Neural crest cell (in vitro differentiated cells): Measurements from ENCODE around the gene MS4A10. TPM values are rescaled to one million over a fixed set of nuclear protein-coding genes. Genes with fewer than 3 reads are reported as not detected.

Experiments used
- DNase-seq: peaks from one replicate; pipeline ENCODE4 v3.0.0; 2021; ENCODE audit warnings: low read depth, mixed read lengths, low spot score
- H3K27ac Mint-ChIP-seq: one replicate; pipeline ENCODE4 v1.8.0; 2021; ENCODE audit warnings: mild to moderate bottlenecking, mixed read lengths; ENCODE audit not compliant: unreplicated experiment
- H3K27me3 Mint-ChIP-seq: 2 replicates; pipeline ENCODE4 v1.8.0; 2021; ENCODE audit warnings: low read depth, mild to moderate bottlenecking, mixed read lengths
- H3K36me3 Mint-ChIP-seq: 2 replicates; pipeline ENCODE4 v1.8.0; 2021; ENCODE audit warnings: low read depth, mild to moderate bottlenecking, mixed read lengths
- H3K4me1 Mint-ChIP-seq: 2 replicates; pipeline ENCODE4 v1.8.0; 2021; ENCODE audit warnings: mixed read lengths
- H3K4me3 Mint-ChIP-seq: one replicate; pipeline ENCODE4 v1.8.0; 2021; ENCODE audit warnings: mild to moderate bottlenecking, mixed read lengths
- H3K9me3 Mint-ChIP-seq: 2 replicates; pipeline ENCODE4 v1.8.0; 2021; ENCODE audit warnings: mixed read lengths
- total RNA-seq: library from RNA; stranded (reverse); gene quantifications from 2 replicates; pipeline ENCODE4 v1.2.1, GENCODE V29; 2021
- TF ChIP-seq, protein P1 (sequence below): fragments of 200-600 bp; sonication (generic); conservative IDR thresholded peaks from 2 replicates; pipeline ENCODE4 v1.5.0; 2021; ENCODE audit warnings: antibody characterized with exemption, mild to moderate bottlenecking

MS4A10 gene
- total RNA-seq, 1 donor from 2014 or later, result not detected

DNA sequence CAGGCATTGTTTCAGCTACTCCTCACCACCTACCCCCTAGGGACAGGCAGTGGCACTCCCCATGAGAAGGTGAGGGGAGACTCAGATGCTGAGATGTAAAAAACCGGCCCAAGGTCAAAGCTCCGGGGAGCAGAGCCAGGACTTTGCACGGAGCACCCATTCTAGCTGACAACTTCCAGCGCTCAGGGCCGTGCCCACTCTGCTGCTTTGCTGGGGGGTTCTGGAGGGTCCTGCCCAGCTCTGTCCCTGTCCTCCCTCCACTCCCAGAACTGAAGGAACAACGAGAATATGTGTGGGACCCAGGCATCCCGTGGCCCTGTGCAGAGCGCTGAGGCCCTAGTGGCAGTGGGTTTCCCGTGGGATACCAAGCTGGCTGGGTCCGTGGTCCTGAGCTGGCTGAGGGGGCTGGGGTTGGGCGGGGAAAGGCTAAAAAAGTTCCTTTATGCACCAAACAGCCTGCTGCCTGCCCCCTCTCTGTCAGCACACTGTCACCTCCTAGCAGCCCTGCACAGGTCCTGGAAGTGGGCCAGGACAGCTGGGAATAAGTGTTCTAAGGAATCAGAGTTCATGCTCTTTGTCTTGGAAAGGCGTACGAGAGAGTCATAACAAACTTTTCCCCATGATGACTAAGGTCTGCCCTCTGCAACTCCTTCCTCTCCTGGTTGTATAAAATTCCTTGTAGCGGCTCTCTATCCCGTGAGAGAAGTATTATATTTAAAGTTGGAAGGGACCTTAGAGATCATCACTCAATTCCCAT lies 1.9 kb downstream of the MS4A10 start:
- H3K9me3 Mint-ChIP-seq, result no peaks in the 10 kb centered on the region
- no peak overlapping the region for H3K27ac Mint-ChIP-seq
- TF ChIP-seq, protein P1, sequence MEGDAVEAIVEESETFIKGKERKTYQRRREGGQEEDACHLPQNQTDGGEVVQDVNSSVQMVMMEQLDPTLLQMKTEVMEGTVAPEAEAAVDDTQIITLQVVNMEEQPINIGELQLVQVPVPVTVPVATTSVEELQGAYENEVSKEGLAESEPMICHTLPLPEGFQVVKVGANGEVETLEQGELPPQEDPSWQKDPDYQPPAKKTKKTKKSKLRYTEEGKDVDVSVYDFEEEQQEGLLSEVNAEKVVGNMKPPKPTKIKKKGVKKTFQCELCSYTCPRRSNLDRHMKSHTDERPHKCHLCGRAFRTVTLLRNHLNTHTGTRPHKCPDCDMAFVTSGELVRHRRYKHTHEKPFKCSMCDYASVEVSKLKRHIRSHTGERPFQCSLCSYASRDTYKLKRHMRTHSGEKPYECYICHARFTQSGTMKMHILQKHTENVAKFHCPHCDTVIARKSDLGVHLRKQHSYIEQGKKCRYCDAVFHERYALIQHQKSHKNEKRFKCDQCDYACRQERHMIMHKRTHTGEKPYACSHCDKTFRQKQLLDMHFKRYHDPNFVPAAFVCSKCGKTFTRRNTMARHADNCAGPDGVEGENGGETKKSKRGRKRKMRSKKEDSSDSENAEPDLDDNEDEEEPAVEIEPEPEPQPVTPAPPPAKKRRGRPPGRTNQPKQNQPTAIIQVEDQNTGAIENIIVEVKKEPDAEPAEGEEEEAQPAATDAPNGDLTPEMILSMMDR, result no peak
- no peak overlapping the region for H3K4me3 Mint-ChIP-seq
- H3K27me3 Mint-ChIP-seq, result no peaks in the 10 kb centered on the region
- H3K36me3 Mint-ChIP-seq, result no peaks in the 10 kb centered on the region
- H3K4me1 Mint-ChIP-seq, result no peaks in the 10 kb centered on the region
- DNase-seq, result no peak

DNA sequence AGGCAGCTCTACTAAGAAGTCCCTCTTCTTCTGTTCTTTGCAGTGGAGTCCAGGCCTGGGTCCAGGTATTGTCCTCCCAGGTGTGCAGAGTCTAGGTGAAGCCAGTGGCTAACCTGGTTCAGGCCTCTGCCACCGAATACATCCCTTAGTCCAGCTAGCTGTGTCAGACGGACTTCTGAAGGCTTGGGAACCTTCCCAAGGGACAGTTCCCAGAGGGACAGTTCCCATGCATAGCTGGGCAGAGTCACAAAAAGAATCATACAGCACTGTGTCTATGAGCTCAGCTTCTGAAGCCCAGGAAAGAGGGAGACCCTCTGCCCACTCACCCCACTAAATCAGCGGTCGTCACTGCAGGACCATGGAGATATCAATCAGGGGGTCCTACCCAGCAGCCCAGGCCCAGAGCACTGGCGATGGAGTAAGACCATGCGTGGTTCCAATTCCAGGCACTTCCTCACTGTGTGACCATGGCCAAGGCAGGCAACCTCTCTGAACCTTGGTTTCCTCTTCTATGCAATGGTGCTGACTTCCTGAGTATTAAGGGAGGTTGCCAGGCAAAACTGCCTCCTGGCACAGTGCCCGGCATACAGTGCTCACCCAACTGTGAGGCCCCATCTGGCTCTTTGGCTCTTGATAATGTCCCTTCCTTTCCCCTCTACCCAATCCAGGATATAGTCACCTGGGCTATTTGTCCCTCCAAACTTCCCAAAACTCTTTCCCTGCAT lies 3.4 kb downstream of the MS4A10 start:
- TF ChIP-seq, protein P1, result no peak
- no peak overlapping the region for H3K27ac Mint-ChIP-seq

DNA sequence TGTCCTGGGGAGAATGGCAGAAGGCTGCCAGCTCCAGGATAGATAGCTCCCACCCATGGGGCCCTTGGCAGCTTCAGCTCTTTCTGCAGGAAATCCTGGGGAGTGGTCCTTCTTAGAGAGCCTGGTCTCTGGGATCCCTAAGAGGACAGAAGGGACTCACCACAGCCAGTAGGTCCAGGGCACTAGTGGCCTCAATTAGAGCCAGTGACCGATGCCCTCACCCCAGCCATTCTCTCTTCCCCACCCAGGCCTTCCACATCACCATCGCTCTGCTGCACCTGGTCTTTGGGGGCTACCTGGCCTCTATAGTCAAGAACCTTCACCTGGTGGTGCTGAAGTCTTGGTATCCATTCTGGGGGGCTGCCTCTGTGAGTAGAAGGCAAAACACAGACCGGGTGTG lies 5.6 kb downstream of the MS4A10 start:
- no peak for DNase-seq
- H3K36me3 Mint-ChIP-seq, result peaks cover 5% of the 10 kb centered on the region
- no peaks in the 10 kb centered on the region for H3K4me1 Mint-ChIP-seq
- no peak overlapping the region for H3K27ac Mint-ChIP-seq
- no peak overlapping the region for H3K4me3 Mint-ChIP-seq
- peaks cover 7% of the 10 kb centered on the region for H3K9me3 Mint-ChIP-seq
- H3K27me3 Mint-ChIP-seq, result peaks cover 4% of the 10 kb centered on the region
- TF ChIP-seq, protein P1, result no peak

More for the DNA sequence above, 3.4 kb downstream of the MS4A10 start:
- DNase-seq, result no peak
- no peak overlapping the region for H3K4me3 Mint-ChIP-seq
- no peaks in the 10 kb centered on the region for H3K4me1 Mint-ChIP-seq
- peaks cover 7% of the 10 kb centered on the region for H3K9me3 Mint-ChIP-seq
- H3K27me3 Mint-ChIP-seq, result peaks cover 4% of the 10 kb centered on the region
- peaks cover 5% of the 10 kb centered on the region for H3K36me3 Mint-ChIP-seq

DNA sequence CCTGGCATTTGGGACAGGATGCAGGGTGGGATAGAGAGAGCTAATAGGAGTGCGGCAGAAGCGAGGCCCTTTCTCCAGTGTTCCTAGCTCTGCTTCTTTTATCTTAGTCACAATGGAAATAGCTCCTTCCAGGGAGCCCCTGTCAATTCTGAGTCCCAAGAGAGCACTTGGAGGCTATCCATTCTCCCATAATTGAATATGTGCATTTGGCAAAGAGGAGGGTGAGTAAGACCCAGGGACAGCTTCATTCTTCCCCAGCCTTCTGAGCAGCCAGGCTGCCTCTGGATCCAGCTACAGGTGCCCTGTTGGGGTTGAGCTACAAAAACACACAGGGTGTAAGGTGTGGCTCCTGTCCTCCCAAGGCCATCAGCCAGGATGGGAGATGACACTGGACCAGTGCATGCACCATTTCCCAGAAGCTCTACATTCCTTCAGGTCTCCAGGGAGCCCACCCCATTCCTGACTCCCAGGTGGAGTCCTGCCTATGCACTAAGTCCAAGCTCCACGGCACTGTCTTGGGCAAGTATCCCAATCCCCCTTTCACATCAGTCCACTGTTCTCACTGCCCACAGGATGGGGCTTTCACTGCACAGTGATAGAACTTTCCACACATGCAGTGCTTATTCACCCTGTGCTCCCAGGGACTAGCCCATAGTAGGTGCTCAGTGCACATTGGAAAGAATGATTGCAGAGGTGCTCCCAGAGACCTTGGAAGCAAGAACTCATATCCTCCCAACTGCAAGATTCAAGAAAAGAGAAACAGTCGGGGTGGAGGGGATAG lies 6.2 kb downstream of the MS4A10 start:
- Mint-ChIP-seq H3K27me3 (peaks cover 4% of the 10 kb centered on the region), H3K4me1 (no peaks in the 10 kb centered on the region), H3K27ac (no peak overlapping the region), H3K4me3 (no peak overlapping the region), H3K9me3 (peaks cover 7% of the 10 kb centered on the region), H3K36me3 (peaks cover 5% of the 10 kb centered on the region)
- DNase-seq, result no peak
- TF ChIP-seq, protein P1, result no peak

DNA sequence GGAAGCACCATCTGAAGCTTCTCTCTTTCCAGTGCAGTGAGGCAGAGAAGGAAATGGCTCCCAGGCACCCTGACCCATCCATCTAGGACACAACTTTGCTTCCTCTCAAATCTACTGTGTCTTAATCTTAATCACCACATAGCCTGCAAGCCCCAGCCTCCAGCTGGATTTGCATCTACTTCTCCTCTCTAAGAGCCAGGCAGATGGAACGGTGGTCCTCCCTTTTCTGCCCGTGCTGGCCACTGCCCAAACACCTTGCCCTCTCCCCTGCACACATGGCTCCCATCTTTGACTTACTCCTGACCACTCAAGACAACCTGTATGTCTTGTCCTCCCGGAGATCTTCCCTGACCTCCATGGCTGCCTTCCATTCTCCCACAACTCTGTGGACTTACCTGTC lies 7.4 kb downstream of the MS4A10 start:
- Mint-ChIP-seq H3K27ac (no peak overlapping the region), H3K4me1 (no peaks in the 10 kb centered on the region), H3K9me3 (peaks cover 7% of the 10 kb centered on the region), H3K36me3 (peaks cover 5% of the 10 kb centered on the region), H3K4me3 (no peak overlapping the region), H3K27me3 (peaks cover 4% of the 10 kb centered on the region)
- TF ChIP-seq, protein P1, result no peak
- DNase-seq, result no peak
